Left ventricle myocardium superior (tissue), 1 donor: ENCODE results near the gene NME1. TPM values are rescaled to one million over a fixed set of nuclear protein-coding genes. Genes with fewer than 3 reads are reported as not detected.

ENCODE experiments used
- ATAC-seq: fragments of 200-7000 bp; cut with Tn5 transposase; one replicate; pipeline ENCODE4 v1.9.1; 2020; ENCODE audit warnings: mild to moderate bottlenecking, moderate library complexity
- DNase-seq: peaks from one replicate; pipeline ENCODE4 v3.0.0-alpha.2; 2020
- intact Hi-C: fragments of 100-400 bp; cut with micrococcal nuclease; formaldehyde crosslinking; loops from one replicate; pipeline ENCODE4 v1.11.0; 2022
- total RNA-seq: library from RNA; stranded (reverse); fragmentation: NEBNext Ultra II Directional; extraction: Animal tissue kit (Norgen Biotek cat#: 25700); gene quantifications from one replicate; pipeline ENCODE4 v1.2.1, GENCODE V29; 2021
- donor health status: DM: no; HTN: yes; CAD: no; lungs with severe emphysema.

NME1 gene
- total RNA-seq, 1 donor from 2014 or later: 20.3 TPM

DNA sequence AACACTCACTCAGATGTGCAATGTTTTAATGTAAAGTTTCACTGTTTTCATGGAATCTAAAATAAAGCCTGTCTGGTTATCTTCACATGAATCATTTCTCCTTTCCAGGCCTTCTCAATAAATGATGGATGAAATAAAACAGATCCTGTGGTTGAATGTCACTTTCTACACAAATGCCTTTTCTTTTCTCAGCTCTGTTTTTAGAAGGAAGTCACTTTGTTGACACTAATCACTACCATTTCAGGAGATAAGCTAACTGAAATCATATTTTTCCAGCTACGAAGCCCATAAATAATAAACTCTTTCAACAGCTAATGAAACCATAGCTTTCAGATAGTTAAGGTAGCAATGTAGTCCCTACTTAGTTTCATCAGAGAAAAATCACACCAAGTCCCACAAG, 30.8 kb downstream of the NME1 start:
- DNase-seq (no peak), ATAC-seq (no peak)
- intact Hi-C loops: no loop called here

DNA sequence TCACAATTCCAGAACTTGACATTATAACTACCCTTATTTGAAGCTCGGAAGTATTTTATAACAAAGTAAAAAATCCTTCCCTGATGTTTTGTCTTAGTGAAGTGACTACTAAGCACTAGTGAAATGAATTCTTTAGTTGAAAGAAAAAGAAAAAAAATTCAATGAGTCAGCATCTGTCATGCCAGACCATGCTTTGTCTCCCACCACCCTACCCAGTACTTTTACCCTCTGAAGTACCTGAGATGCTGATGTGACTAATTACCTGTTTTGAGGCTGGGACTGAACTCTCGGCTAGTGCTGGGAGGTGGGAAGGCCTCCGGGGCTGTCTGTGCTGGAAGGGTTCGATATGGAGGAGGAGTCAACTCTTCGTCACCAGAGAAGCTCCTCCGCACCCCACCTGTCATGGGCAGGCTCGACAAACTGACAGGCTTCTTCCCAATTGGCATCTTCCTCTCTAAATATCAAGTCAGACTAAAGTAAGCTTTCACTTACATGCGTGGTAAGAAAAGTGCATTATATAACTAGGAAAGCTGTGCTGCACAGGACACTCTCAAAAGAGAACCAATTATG, 32.5 kb downstream of the NME1 start:
- intact Hi-C loops: no loop called here
- ATAC-seq: no peak

DNA sequence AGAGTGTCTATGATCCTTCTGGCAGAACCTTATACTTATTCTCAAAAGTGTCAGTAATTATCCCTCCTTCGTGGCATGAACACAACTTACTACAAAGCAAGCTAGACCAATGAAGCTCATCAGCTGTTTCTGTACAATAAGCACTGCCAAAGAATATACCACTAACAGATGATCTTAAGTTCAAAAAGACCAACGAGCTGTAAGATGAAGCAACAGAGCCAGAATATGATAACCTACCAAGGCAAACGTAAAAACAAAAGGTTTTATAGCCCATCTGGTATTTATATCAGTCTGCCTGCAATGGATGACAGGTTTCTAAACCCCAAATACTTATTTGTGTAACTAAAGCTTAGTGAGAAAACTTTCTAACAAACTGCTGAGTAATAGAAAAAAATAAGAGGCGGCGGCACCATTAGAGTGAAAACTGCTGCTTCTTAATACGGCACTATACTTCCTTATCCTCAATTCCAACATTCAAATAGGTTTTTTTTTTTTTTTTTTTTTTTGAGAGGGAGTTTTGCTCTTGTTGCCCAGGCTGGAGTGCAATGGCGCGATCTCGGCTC, 35.0 kb downstream of the NME1 start:
- ATAC-seq (no peak), DNase-seq (no peak)
- intact Hi-C loops: no loop called here

More for the DNA sequence above, 32.5 kb downstream of the NME1 start:
- DNase-seq: no peak

DNA sequence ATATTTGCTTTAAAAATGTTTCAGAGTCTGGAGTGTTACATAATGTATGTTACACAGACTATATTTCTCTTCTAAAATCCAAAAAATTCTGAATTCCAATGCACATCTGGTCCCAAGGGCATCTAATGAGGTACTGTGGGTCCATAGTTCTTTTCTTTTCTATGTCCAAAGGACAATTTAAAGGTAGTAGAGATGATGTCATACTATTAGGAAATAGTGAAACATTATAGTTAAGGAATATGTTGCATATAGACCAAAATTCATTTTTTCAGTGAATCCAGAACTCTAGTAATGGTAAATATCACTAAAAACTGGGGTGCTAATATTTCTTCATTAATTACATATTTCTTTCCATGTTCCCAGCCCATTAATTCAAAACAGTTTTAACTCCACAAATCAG, 35.8 kb downstream of the NME1 start:
- ATAC-seq: no peak
- intact Hi-C loops: no loop called here

DNA sequence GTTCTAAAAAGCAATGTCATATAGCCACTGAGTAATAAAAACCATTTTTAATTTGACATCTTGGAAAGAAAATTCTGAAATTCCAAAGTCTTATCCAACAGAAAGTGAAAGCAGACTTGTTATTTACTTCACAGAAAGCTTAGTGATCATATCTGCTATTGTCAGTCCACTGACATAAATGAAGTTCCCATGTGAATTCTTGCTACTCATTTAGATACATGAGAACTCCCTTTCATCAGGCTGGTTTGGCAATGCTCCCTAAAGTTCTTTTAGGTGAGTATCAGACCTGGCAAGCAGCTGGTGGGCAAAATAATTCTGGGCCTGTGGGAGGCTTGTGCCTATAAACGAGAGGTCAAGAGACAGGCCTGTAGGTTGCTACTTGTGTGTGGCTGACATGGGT, 36.3 kb downstream of the NME1 start:
- ATAC-seq (no peak), DNase-seq (no peak)
- intact Hi-C loops: no loop called here

More for the DNA sequence above, 35.8 kb downstream of the NME1 start:
- no peak for DNase-seq

DNA sequence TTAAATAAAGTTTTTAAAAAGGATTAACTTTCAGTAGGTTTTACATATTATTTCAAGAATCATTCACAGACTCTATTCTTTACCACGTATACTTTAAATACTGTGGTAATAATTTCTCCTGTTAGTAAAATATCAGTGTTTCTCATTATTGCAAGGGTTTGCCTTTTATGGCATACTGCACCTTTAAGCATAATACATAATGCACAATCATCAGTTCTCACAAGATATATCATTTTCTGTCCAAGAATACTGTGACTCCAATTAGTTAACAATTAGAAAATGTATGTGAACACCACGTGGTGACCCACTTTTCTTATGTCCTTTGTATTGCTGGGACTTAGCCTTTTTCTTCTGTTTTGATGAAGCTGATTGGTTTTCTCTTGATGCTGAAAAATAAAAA, 38.5 kb downstream of the NME1 start:
- ATAC-seq: no peak
- intact Hi-C loops: no loop called here

DNA sequence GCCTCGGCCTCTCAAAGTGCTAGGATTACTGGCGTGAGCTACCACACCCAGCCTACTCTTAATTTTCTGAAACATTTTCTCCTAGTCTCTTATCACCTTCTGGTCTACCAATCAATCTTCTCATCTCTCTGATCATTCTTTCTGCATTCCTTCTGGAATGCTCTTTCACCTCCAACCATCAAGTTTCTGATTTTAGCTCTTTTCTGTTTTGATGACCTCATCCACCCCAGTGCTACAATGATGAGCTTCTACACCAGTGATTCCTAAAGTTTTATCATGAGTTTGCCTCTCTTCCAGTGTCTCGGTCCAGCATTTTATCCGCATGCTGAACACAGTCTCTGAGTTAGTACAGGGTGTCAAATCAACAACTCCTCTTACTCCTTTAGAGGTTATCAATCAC, 44.4 kb downstream of the NME1 start:
- no peak for ATAC-seq
- intact Hi-C loops: no loop called here
- DNase-seq: no peak

More for the DNA sequence above, 38.5 kb downstream of the NME1 start:
- DNase-seq: no peak

DNA sequence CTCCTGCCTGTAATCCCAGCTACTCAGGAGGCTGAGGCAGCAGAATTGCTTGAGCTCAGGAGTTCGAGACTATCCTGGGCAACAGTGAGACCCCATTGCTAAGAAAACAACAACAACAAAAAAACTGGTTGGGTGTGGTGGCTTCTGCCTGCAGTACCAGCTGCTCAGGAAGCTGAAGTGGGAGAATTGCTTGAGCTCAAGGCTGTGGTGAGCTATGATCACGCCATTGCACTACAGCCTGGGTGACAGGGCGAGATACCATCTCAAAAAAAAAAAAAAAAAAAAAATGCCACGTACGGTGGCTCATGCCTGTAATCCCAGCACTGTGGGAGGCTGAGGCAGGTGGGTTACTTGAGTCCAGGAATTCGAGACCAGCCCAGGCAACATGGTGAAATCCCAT, 46.9 kb downstream of the NME1 start:
- ATAC-seq (no peak), DNase-seq (no peak)
- intact Hi-C loops: no loop called here

DNA sequence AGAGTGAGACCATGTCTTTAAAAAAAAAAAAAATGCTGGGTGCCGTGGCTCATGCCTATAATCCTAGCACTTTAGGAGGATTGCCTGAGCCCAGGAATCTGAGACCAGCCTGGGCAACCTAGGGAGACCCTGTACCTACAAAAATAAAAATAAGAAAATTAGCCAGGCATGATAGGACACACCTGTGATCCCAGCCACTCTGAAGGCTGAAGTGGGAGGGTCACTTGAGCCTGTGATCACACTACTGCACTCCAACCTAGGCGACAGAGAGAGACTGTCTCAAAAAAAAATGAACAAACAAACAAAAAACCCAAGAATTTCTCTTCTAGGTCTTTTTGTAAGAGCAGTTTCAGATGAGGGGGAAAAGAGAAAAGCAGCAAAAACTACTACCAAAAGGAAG, 47.5 kb downstream of the NME1 start:
- DNase-seq: no peak
- no peak for ATAC-seq
- intact Hi-C loops: no loop called here

DNA sequence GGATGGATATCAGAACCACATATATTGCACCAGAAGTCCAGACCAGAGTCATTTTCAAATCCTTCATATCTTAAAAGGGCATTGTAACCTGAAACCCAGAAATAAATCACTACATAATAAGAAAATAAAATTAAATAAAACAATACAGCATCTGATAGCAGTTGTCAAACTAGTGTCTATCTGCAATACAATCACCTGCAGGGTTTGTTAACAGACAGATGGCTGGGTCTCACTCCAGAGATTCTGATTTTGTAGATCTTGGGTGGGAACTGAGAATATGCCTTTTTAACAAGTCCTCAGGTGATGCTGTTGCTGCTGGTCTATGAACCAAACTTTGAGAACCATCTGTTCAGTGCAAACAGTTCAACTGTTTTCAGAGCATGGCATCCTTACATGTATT, 50.5 kb downstream of the NME1 start:
- intact Hi-C loops: no loop called here
- DNase-seq: no peak
- no peak for ATAC-seq

Other genes with a start within 250 kb of the NME1 start
- 42.8 TPM for gene SPAG9, start 32.7 kb upstream of the NME1 start, total RNA-seq
- 248 TPM for gene NME2, start 12.9 kb downstream of the NME1 start, total RNA-seq
- 6.6 TPM for gene MBTD1, start 106.5 kb downstream of the NME1 start, total RNA-seq
- gene UTP18, start 107.0 kb downstream of the NME1 start, total RNA-seq: 7.3 TPM